Measurements from ENCODE around the gene TAF12.
A peak's percentile ranks its signal among the peaks of the same experiment; 100 is the strongest.
"Not testable (repeated sequence)": the region's sequence is repeated elsewhere in the genome, so short reads cannot be mapped to it uniquely, and the experiment has no call there.

The TAF12 gene

GRCh38 chr1:28642847-28643635 lies at the start of gene TAF12:
Gene TAF12 (minus strand): TSS chr1:28643067. CDS start chr1:28622081, 20,986 bp downstream.
- DNase-seq (ENCODE audit: low read depth), result peak; percentile 88

- DNase-seq (ENCODE audit: low read depth), result not testable (repeated sequence)
Observed at GRCh38 chr1:28691627-28692026, 48.8 kb upstream of the TAF12 start.

- DNase-seq (ENCODE audit: low read depth), result no peak
Observed at GRCh38 chr1:28684937-28685336, 42.1 kb upstream of the TAF12 start.

- no peak for DNase-seq (ENCODE audit: low read depth)
Observed at GRCh38 chr1:28682840-28683239, 40.0 kb upstream of the TAF12 start.

GRCh38 chr1:28680151-28680550 lies 37.3 kb upstream of the TAF12 start:
- no peak for DNase-seq (ENCODE audit: low read depth)

GRCh38 chr1:28675924-28676257 lies 33.0 kb upstream of the TAF12 start:
- no peak for DNase-seq (ENCODE audit: low read depth)

DNA sequence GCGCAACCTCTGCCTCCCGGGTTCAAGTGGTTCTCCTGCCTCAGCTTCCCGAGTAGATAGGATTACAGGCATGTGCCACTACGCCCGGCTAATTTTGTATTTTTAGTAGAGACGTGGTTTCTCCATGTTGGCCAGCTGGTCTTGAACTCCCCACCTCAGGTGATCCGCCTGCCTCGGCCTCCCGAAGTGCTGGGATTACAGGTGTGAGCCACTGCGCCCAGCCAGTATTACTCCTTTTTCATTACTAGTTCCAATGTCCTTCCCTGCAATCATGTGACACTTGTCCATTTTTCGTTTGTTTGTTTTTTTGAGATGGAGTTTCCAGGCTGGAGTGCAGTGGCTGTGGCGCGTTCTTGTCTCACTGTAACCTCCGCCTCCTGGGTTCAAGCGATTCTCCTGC lies 30.1 kb upstream of the TAF12 start:
- DNase-seq (ENCODE audit: low read depth), result not testable (repeated sequence)

GRCh38 chr1:28671254-28671780 lies 28.4 kb upstream of the TAF12 start:
- no peak for DNase-seq (ENCODE audit: low read depth)

GRCh38 chr1:28668956-28669723 lies 26.3 kb upstream of the TAF12 start:
- peak; percentile 24 for DNase-seq (ENCODE audit: low read depth)

DNA sequence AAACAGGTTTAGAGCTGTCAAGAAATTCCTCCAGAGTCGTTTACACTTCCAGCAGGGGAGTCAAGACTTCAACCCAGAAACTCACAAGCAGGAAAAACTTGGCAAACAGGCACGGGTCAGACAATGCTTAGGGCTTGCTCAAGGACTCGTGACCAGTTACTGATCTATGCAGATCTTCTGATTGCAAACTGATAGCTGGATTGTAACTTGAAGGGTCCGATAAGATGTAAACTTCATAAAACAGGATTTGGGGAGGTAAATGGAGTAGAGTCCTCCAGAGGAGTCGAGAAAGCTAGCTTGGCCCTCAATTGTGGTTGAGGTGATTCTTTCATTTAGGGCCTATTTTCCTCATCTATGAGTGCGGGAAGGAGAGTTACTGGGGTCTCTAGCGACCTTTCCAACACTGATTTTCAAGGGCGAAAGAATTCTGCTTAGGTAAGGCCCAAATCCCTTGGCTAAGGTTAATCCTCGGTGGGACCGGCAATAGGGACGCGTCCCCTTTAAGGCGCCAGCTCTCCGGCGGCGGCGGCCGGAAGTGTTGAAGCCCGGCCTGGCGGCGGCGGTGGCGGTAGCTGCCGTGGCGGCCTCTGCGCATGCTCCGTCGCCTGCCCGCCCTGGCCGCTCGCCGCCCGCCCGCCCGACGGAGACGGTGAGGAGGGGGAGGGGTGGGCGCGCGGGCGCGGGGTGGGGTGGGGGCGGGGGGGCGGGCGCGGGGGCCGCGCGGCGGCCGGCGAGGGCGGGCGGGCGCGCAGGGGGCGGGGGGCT lies 25.5 kb upstream of the TAF12 start, which contains the start of gene GMEB1:
Gene GMEB1, plus strand, starts transcription at position 594 of the 765 bp plus-strand sequence. CDS start 14,829 bp downstream, outside the sequence.
- DNase-seq (ENCODE audit: low read depth), result peak; percentile 78

DNA sequence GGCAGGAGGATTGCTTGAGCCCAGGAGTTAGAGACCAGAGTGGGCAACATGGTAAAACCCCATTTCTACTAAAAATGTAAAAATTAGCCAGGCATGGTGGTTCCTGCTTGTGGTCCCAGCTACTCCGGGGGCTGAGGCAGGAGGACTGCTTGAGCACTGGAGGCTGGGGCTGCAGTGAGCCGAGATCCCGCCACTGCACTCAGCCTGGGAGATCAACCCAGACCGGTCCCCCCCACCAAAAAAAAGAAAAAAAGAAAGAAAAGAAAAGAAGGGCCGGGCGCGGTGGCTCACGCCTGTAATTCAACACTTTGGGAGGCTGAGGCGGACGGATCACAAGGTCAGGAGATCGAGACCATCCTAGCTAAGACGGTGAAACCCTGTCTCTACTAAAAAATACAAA lies 23.9 kb upstream of the TAF12 start:
- DNase-seq (ENCODE audit: low read depth), result no peak

DNA sequence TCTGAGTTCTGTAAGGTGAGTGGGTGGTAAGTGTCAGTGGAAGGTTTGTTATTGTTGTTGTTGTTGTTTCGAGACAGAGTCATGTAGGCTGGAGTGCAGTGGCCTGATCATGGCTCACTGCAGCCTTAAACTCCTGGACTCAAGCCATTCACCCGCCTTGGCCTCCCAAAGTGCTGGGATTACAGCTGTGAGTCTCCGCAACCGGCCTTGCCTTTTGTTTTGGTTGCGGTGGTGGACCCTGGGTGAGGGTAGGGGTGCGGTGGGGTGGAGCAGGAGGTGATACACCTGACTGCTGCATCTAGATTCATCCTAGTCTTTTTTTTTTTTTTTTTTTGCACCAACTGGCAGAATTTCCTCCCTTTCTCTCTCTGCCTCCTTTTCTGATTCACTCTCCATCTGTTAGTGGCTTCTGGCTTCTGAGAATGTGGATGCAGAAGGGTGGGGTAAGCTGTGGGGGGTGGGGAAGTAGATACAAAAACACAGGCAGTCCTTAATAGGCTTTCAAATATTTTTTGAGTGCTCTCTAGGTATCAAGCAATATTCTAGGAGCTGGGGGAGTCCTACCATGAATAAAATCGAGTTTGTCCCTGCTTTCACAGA lies 21.1 kb upstream of the TAF12 start:
- DNase-seq (ENCODE audit: low read depth), result no peak

DNA sequence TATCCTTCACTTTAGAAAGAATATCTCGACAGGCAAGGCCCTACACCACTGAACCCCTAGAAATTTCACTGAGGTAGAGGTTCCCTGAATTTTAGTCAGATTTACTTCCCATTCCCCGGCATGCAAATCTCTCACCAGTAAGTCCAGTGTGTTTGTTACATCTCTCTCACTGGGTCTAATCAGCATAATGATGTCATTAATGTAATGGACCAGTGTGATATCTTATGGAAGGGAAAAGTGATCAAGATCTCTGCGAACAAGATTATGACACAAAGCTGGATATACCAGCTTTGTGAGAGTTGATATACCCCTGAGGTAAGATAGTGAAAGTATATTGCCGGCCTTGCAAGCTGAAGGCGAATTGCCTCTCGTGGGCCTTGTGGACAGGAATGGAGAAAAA lies 13.5 kb upstream of the TAF12 start:
- no peak for DNase-seq (ENCODE audit: low read depth)

DNA sequence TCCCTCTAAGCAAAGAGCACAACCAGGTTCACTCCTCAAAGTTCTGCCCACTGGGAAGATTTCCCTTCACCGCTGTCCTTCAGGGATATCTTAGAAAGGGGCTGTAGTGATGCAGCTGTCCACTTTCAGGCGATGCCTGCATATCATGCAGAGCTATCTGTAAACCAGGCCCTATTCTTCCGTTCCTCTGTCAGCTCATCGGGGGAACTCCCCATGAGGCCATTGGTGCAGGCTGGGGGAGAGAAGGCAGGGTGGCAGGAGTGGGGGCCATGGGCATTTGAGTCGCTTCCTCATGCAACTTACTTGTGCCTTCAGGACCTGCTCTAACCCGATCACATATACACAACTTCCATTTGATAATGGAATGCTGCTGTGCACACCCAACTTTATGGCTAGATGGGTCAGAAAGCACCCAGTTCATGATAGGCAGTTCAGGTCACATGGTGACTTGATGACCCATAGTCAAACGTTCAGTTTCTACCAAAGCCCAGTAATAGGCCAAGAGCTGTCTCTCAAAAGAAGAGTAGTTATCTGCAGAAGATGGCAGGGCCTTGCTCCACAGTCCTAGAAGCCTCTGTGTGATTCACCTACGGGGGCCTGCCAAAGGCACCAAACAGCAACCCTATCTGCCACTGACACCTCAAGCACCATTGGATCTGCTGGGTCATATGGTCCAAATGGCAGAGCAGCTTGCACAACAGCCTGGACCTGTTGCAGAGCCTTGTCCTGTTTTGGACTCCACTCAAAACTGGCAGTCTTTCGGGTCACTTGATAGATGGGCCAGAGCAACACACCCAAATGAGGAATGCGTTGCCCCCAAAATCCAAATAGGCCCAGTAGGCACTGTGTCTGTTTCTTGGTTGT lies 12.8 kb upstream of the TAF12 start:
- not testable (repeated sequence) for DNase-seq (ENCODE audit: low read depth)

- not testable (repeated sequence) for DNase-seq (ENCODE audit: low read depth)
Observed at GRCh38 chr1:28653870-28654269, 11.0 kb upstream of the TAF12 start.

DNA sequence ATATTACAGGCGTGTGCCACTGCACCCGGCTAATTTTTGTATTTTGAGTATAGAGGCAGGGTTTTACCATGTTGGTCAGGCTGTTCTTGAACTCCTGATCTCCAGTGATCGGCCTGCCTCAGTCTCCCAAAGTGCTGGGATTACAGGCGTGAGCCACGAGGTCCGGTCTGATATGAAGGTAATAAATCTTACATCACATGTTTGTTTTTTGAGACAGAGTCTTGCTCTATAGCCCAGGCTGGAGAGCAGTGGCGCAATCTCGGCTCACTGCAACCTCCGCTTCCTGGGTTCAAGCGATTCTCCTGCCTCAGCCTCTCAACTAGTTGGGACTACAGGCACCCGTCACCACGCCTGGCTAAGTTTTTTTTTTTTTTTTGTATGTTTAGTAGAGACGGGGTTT lies 10.2 kb upstream of the TAF12 start:
- DNase-seq (ENCODE audit: low read depth), result not testable (repeated sequence)

- DNase-seq (ENCODE audit: low read depth), result peak; percentile 66
Observed at GRCh38 chr1:28648474-28649198, 5.8 kb upstream of the TAF12 start, which contains the start of gene RNU11. Gene RNU11 (plus strand): TSS chr1:28648600.

GRCh38 chr1:28648008-28648473 lies 5.2 kb upstream of the TAF12 start:
- DNase-seq (ENCODE audit: low read depth), result peak; percentile 77

GRCh38 chr1:28646040-28646439 lies 3.2 kb upstream of the TAF12 start:
- DNase-seq (ENCODE audit: low read depth), result no peak

DNA sequence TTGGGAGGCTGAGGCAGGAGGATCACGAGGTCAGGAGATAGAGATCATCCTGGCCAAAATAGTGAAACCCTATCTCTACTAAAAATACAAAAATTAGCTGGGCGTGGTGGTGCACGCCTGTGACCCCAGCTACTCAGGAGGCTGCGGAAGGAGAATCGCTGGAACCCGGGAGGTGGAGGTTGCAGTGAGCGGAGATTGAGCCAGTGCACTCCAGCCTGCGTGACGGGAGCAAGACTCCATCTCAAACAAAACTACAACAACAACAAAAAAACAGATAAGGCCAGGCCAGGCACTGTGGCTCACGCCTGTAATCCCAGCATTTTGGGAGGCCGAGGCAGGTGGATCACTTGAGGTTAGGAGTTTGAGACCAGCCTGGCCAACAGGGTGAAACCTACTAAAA lies 2.5 kb upstream of the TAF12 start:
- DNase-seq (ENCODE audit: low read depth), result not testable (repeated sequence)
